Choroid plexus epithelial cell (primary cell): ENCODE data around the gene IFNL1.
"Not testable (repeated sequence)": the region's sequence is repeated elsewhere in the genome, so short reads cannot be mapped to it uniquely, and the experiment has no call there.

Experiments used
- DNase-seq: peaks from one replicate; pipeline ENCODE4 v3.0.0-alpha.2; 2010; ENCODE audit warnings: low read depth
- H3K4me3 ChIP-seq: 2 replicates; pipeline ENCODE4 v1.5.1; 2011; ENCODE audit warnings: low read depth, mild to moderate bottlenecking, control low read depth, low read length, moderate library complexity
- TF ChIP-seq, protein P1 (sequence below): conservative IDR thresholded peaks from 2 replicates; pipeline ENCODE4 v1.5.1; 2011; ENCODE audit warnings: low read depth, mild to moderate bottlenecking, control low read depth, inconsistent platforms, low read length, moderate library complexity

The IFNL1 gene

DNA sequence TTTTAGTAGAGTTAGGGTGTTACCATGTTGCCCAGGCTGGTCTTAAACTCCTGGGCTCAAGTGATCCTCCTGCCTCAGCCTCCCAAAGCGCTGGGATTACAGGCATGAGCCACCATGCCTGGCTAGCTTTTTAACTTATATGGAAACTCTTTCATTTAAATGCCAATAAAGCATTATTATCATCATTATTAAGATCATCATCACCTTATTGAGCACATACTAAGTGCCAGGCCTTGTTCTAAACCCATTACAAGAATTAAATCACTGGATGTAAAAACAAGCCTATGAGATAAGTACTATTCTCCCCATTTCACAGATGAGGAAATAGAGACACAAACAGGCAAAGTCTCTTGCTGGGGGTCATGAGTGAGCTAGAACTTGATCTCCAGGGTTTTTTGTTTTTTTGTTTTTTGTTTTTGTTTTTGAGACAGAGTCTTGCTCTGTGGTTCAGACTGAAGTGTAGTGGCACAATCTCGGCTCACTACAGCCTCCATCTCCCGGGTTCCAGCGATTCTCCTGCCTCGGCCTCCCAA, 38.3 kb downstream of the IFNL1 start:
- no peak overlapping the region for H3K4me3 ChIP-seq
- TF ChIP-seq, protein P1, sequence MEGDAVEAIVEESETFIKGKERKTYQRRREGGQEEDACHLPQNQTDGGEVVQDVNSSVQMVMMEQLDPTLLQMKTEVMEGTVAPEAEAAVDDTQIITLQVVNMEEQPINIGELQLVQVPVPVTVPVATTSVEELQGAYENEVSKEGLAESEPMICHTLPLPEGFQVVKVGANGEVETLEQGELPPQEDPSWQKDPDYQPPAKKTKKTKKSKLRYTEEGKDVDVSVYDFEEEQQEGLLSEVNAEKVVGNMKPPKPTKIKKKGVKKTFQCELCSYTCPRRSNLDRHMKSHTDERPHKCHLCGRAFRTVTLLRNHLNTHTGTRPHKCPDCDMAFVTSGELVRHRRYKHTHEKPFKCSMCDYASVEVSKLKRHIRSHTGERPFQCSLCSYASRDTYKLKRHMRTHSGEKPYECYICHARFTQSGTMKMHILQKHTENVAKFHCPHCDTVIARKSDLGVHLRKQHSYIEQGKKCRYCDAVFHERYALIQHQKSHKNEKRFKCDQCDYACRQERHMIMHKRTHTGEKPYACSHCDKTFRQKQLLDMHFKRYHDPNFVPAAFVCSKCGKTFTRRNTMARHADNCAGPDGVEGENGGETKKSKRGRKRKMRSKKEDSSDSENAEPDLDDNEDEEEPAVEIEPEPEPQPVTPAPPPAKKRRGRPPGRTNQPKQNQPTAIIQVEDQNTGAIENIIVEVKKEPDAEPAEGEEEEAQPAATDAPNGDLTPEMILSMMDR = no peak
- no peak for DNase-seq

DNA sequence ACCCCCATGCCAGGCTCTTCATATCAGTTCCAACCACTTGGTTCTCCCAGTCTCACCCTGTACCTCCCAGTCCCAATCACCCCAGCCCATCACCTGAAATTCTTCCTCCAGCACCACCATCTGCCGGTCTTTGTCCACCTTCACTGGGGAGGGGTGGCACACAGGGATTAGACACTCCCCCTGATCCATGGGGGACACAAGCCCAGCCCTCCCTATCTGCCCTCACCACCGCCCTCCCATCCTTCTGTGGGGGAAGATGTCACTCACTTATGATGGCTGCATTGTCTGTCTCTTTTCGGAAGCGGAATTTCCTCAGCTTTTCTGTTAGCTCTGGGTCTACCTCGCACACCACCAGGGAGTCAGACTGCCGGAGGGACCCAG, 39.0 kb downstream of the IFNL1 start:
- TF ChIP-seq, protein P1 = no peak
- no peak for DNase-seq
- H3K4me3 ChIP-seq = no peak overlapping the region

DNA sequence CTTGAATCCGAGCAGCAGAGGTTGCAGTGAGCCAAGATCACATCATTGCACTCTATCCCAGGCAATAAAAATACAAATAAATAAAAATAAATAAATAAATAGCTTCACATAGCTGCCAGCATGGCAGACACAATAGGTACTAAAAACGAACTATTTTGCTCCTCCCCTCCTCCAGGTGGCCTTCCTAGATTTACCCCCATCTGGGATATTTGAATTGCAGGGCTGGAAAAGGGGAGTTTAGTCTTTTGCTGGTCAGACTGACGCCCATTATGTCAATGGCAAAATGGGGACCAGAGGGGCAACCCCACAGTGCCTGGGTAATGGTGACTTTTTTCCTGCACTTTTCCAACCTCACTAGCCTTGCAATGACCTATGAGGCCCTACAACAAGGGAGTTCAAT, 40.3 kb downstream of the IFNL1 start:
- no peak for DNase-seq

GRCh38 chr19:39339674-39340073, 43.5 kb downstream of the IFNL1 start:
- no peak overlapping the region for H3K4me3 ChIP-seq
- TF ChIP-seq, protein P1 = no peak
- no peak for DNase-seq

More for the DNA sequence above, 40.3 kb downstream of the IFNL1 start:
- H3K4me3 ChIP-seq = no peak overlapping the region
- TF ChIP-seq, protein P1 = no peak

GRCh38 chr19:39340156-39340555, 43.9 kb downstream of the IFNL1 start:
- not testable (repeated sequence) for DNase-seq, H3K4me3 ChIP-seq

DNA sequence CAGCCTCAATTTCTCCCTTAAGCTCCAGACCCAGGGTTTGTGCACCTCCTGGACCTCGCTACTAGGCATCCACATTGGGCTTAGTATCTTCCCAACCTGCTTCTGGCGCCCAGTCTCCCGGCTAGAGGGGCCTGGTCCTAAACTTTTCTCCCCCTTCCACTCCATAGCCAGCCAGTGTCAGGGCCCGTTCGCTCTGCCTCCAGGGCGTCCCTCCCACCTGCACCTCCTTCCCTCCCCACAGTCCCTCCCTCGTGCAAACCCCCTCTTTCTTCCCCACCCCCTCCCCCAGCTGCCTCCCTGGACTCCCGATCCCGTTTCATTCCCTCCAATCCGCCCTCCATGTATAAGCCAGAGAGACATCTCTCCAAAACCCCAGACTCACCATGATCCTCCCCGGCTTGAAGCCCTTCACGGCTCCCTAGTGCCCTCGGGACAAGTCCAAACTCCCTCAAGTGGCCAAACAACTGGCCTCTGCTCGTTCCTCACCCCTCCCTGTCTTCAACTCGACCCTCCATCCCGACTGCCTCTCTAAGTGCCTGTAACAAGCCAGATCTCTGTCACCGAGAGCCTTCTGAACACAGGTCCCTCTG, 45.0 kb downstream of the IFNL1 start:
- TF ChIP-seq, protein P1 = peak; percentile 38
- H3K4me3 ChIP-seq = peak overlapping the region; percentile 65
- DNase-seq = no peak

DNA sequence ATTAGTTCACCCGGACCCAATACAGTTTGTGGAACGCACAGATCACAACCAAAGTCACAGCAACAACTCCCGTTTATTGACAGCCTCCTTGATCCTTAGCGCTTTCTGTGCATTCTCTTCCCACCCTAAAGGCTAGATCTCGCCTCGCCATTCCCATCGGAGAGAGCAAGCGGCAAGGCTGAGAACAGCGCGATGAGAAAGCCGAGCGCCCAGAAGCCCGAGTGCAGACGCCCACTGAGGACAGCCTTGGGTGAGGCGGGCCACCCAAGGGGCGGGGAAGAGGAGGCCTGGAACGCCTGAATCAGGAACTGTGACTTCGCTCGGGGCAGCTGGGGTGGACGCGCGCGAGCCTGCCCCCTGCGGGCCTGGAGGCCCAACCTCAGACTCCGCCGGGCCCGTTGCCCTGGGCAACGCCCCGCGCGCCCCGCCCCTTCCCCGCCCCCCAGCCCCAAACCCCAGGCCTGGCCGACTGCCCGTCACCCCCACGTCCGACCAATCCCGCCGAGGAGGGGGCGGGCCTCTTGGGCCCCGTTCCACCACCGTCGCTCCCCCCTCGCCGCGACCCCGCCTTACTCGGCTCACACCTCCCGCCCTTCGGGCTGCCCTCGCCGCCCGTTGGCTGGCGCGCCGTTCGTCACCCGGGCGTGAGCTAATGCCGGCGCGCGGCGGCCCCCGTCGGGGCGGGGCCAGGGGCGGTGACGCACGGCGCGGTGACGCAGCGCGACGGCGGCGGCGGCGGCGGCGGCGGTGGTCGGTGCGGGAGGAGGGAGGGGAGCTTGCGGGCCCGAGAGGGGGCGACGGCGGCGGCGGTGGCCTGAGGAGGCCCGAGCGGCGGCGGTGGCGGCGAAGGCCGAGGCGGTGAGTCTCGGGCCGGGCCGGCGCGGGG, 45.8 kb downstream of the IFNL1 start, which contains the start of gene SAMD4B:
TSS of gene SAMD4B (plus strand) at position 703 of the 886 bp plus-strand sequence. CDS start 14,473 bp downstream, outside the sequence.
- H3K4me3 ChIP-seq = peak within 1 kb of the TSS; percentile 79
- TF ChIP-seq, protein P1 = peak; percentile 62
- DNase-seq = peak; percentile 99
